ENCODE measurements around the gene MAPK10. TPM values are rescaled to one million over a fixed set of nuclear protein-coding genes. Genes with fewer than 3 reads are reported as not detected.

MAPK10 gene
- total and polyA plus RNA-seq, 2 of the 8 experiments (the other 6 are each of a cell fraction or from before 2014, with no cell fraction given): 2.5 to 3.1 TPM

GRCh38 chr4:86269354-86269753 is 90.5 kb downstream of the MAPK10 start:
- no peak overlapping the region for H2BK15ac ChIP-seq (ENCODE audit: low read length)
- H3K9ac ChIP-seq (replicated peaks in 1 of 4; ENCODE audit: extremely low read depth in 1 of 4, low read depth in 3 of 4, low read length in 3 of 4): no peak overlapping the region
- H4K5ac ChIP-seq (ENCODE audit: insufficient read length, low read depth, low read length): no peak overlapping the region
- POLR2A ChIA-PET (ENCODE audit: partially characterized antibody): no interaction called here
- no peak overlapping the region for H2BK20ac ChIP-seq (ENCODE audit: low read length)
- H3K4me1 ChIP-seq (replicated peaks in 1 of 4; ENCODE audit: control insufficient read depth in 3 of 4, insufficient read depth in 4 of 4, low read length in 3 of 4): no peaks in the 10 kb centered on the region; a peak in 1 of 7 replicates
- TF ChIP-seq SP4 (IDR thresholded peaks at IDR 0.05; ENCODE audit: low read length) (no peak), E2F6 (IDR thresholded peaks at IDR 0.05) (no peak), SP1 (IDR thresholded peaks at IDR 0.05; ENCODE audit: low read depth, low read length) (no peak), POU5F1 (IDR thresholded peaks at IDR 0.05; ENCODE audit: low read depth, low read length) (no peak), BCL11A (IDR thresholded peaks at IDR 0.05; ENCODE audit: low read depth in 2 of 2, low read length in 2 of 2) (no peak), TAF7 (optimal IDR thresholded peaks at IDR 0.05; ENCODE audit: borderline replicate concordance, low read depth, low read length) (no peak), USF2 (IDR thresholded peaks at IDR 0.05; ENCODE audit: low read length) (no peak), EZH2 (IDR thresholded peaks at IDR 0.05; ENCODE audit: low read depth, low read length, severe bottlenecking) (no peak)
- H3K27me3 ChIP-seq (replicated peaks in 1 of 4; ENCODE audit: control insufficient read depth in 3 of 4, extremely low read depth in 1 of 4, insufficient read depth in 3 of 4, low read length in 3 of 4): no peaks in the 10 kb centered on the region
- no peaks in the 10 kb centered on the region for H3K79me2 ChIP-seq (ENCODE audit: control insufficient read depth in 1 of 2, insufficient read depth in 2 of 2, low read length in 2 of 2)
- H3K4me3 ChIP-seq (ENCODE audit: extremely low read depth in 1 of 4, insufficient read depth in 2 of 4, low read depth in 3 of 4, low read length in 4 of 4): no peak overlapping the region
- no peaks in the 10 kb centered on the region for H3K23me2 ChIP-seq (ENCODE audit: low read depth, low read length)
- H3K79me1 ChIP-seq (ENCODE audit: low read depth, low read length): no peaks in the 10 kb centered on the region
- H3K36me3 ChIP-seq (ENCODE audit: control insufficient read depth in 2 of 4, insufficient read depth in 4 of 4, low read length in 3 of 4): no peaks in the 10 kb centered on the region
- WGBS, 2 experiments (ENCODE audit: extremely low coverage in 1 of 2, insufficient coverage in 1 of 2, insufficient read length in 1 of 2, insufficient replicate concordance in 2 of 2, low coverage in 1 of 2, low lambda C conversion rate in 2 of 2, missing lambda C conversion rate in 1 of 2): 100% methylated on average over 1 of the region's 1 CpG
- no peak for DNase-seq (ENCODE audit: low read depth in 1 of 2, low spot score in 2 of 2)
- H3K4me2 ChIP-seq (ENCODE audit: insufficient read depth in 1 of 2, low read depth in 2 of 2, low read length in 2 of 2): no peak overlapping the region
- no peak overlapping the region for H2BK120ac ChIP-seq (replicated peaks; ENCODE audit: low read depth, low read length)
- H3K9me3 ChIP-seq (ENCODE audit: insufficient read depth in 2 of 2, low read depth in 1 of 2, low read length in 1 of 2): no peaks in the 10 kb centered on the region
- H3K27ac ChIP-seq (ENCODE audit: low read depth, low read length): no peak overlapping the region
- no peak overlapping the region for H2AK5ac ChIP-seq (ENCODE audit: low read depth, low read length)
- H2BK5ac ChIP-seq (ENCODE audit: low read depth, low read length): no peak overlapping the region
- no peaks in the 10 kb centered on the region for H4K20me1 ChIP-seq (replicated peaks in 1 of 2; ENCODE audit: control insufficient read depth in 1 of 2, insufficient read depth in 2 of 2, low read length in 2 of 2)
- H4K8ac ChIP-seq (ENCODE audit: extremely low read depth, insufficient read depth, low read length): no peak overlapping the region
- no peak overlapping the region for H2BK12ac ChIP-seq (ENCODE audit: low read depth, low read length)
- H2AFZ ChIP-seq (ENCODE audit: low read length): no peak overlapping the region
- no peak overlapping the region for H3K56ac ChIP-seq (replicated peaks; ENCODE audit: insufficient read length, low read depth, low read length)
- no peak for FAIRE-seq
- no peak overlapping the region for H3K14ac ChIP-seq (ENCODE audit: insufficient read length)
- H3K18ac ChIP-seq (ENCODE audit: extremely low read depth, low read length): no peak overlapping the region
- CTCF ChIA-PET (ENCODE audit: partially characterized antibody): no interaction called here
- no peak overlapping the region for H4K91ac ChIP-seq (replicated peaks; ENCODE audit: insufficient read length, low read length)
- no peak overlapping the region for H3K4ac ChIP-seq (replicated peaks; ENCODE audit: insufficient read length, low read depth, low read length)
- no peak overlapping the region for H3K23ac ChIP-seq (ENCODE audit: insufficient read length)
